GM23338 (cell line): ENCODE results near the gene CDC42BPG. TPM values are rescaled to one million over a fixed set of nuclear protein-coding genes. Genes with fewer than 3 reads are reported as not detected.

Source experiments
- EZH2 ChIP-seq: fragments of 200-600 bp; sonication (generic); IDR thresholded peaks from one replicate; pipeline ENCODE4 v1.8.0; 2017; ENCODE audit warnings: antibody characterized with exemption, mild to moderate bottlenecking, low read depth; ENCODE audit not compliant: unreplicated experiment
- JUNB ChIP-seq: IDR thresholded peaks from one replicate; pipeline ENCODE4 v1.6.1; 2016; ENCODE audit warnings: antibody characterized with exemption; ENCODE audit not compliant: unreplicated experiment
- NANOG ChIP-seq: IDR thresholded peaks from 2 replicates; pipeline ENCODE4 v1.6.1; 2016; ENCODE audit warnings: antibody characterized with exemption, borderline replicate concordance
- POLR2AphosphoS5 ChIP-seq: IDR thresholded peaks from 2 replicates; pipeline ENCODE4 v1.6.1; 2016; ENCODE audit warnings: antibody characterized with exemption, low read depth
- REST ChIP-seq: IDR thresholded peaks from one replicate; pipeline ENCODE4 v1.6.1; 2018; ENCODE audit warnings: antibody characterized with exemption; ENCODE audit not compliant: unreplicated experiment
- STAT1 ChIP-seq: IDR thresholded peaks from one replicate; pipeline ENCODE4 v1.6.1; 2016; ENCODE audit warnings: antibody characterized with exemption; ENCODE audit not compliant: unreplicated experiment
- ZNF114 ChIP-seq: fragments of 250-450 bp; sonication (Bioruptor Pico); IDR thresholded peaks from 2 replicates; pipeline ENCODE4 v1.5.0; 2020; ENCODE audit warnings: mild to moderate bottlenecking, moderate library complexity
- ZNF462 ChIP-seq: fragments of 250-450 bp; sonication (Bioruptor Pico); IDR thresholded peaks from 2 replicates; pipeline ENCODE4 v1.5.0; 2020; ENCODE audit warnings: mild to moderate bottlenecking, moderate library complexity
- polyA plus RNA-seq: library from polyadenylated mRNA; unstranded; fragments of >200 nt; fragmentation: Nextera tagmentation; extraction: Ambion mirVana; gene quantifications from 2 replicates; pipeline ENCODE4 v1.2.1, GENCODE V29; 2016
- total RNA-seq: library from RNA; depleted of rRNA; stranded (reverse); fragments of >200 nt; shearing (Covaris generic); gene quantifications from 2 replicates; pipeline ENCODE4 v1.2.3, GENCODE V29; 2014
- TF ChIP-seq, protein P1 (sequence below), 2 experiments: fragments of 200-600 bp in 1 of 2; sonication (generic) in 1 of 2; conservative IDR thresholded peaks; 2 replicates each; pipeline versions ENCODE4 v1.5.1 to v1.6.1; 2016 to 2017; ENCODE audit warnings: antibody characterized with exemption in 2 of 2, low read depth in 2 of 2, mild to moderate bottlenecking in 2 of 2, moderate library complexity in 1 of 2
- TF ChIP-seq, protein P2 (sequence below): IDR thresholded peaks from 2 replicates; pipeline ENCODE4 v1.6.1; 2016; ENCODE audit warnings: antibody characterized with exemption

CDC42BPG gene
- total and polyA plus RNA-seq, 2 experiments from 2014 or later = 2.3 to 11.6 TPM

- TF ChIP-seq ZNF462 = no peak
- TF ChIP-seq JUNB = no peak
- TF ChIP-seq REST = no peak
- TF ChIP-seq EZH2 = no peak
- TF ChIP-seq POLR2AphosphoS5 = no peak
- TF ChIP-seq, protein P1, sequence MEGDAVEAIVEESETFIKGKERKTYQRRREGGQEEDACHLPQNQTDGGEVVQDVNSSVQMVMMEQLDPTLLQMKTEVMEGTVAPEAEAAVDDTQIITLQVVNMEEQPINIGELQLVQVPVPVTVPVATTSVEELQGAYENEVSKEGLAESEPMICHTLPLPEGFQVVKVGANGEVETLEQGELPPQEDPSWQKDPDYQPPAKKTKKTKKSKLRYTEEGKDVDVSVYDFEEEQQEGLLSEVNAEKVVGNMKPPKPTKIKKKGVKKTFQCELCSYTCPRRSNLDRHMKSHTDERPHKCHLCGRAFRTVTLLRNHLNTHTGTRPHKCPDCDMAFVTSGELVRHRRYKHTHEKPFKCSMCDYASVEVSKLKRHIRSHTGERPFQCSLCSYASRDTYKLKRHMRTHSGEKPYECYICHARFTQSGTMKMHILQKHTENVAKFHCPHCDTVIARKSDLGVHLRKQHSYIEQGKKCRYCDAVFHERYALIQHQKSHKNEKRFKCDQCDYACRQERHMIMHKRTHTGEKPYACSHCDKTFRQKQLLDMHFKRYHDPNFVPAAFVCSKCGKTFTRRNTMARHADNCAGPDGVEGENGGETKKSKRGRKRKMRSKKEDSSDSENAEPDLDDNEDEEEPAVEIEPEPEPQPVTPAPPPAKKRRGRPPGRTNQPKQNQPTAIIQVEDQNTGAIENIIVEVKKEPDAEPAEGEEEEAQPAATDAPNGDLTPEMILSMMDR (conservative IDR thresholded peaks at IDR 0.05; ENCODE audit: low read depth in 2 of 2) = no peak
- TF ChIP-seq, protein P2, sequence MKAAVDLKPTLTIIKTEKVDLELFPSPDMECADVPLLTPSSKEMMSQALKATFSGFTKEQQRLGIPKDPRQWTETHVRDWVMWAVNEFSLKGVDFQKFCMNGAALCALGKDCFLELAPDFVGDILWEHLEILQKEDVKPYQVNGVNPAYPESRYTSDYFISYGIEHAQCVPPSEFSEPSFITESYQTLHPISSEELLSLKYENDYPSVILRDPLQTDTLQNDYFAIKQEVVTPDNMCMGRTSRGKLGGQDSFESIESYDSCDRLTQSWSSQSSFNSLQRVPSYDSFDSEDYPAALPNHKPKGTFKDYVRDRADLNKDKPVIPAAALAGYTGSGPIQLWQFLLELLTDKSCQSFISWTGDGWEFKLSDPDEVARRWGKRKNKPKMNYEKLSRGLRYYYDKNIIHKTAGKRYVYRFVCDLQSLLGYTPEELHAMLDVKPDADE = no peak
- TF ChIP-seq ZNF114 (CRISPR knock-in tag) = no peak
- no peak for TF ChIP-seq NANOG
- TF ChIP-seq STAT1 = no peak
Measured at GRCh38 chr11:64836448-64837072, 7.9 kb downstream of the CDC42BPG start (continued).
